ENCODE measurements around the gene FOXO3. TPM values are rescaled to one million over a fixed set of nuclear protein-coding genes. Genes with fewer than 3 reads are reported as not detected.

FOXO3 gene
- total and polyA plus RNA-seq, 2 experiments from 2014 or later = 19.7 to 36.6 TPM

- no peak overlapping the region for H3K27ac ChIP-seq
- H2AFZ ChIP-seq = no peak overlapping the region
- peaks cover 4% of the 10 kb centered on the region; the same call in 1 of the 2 replicates for H4K20me1 ChIP-seq (ENCODE audit: insufficient read depth)
- no peak for TF ChIP-seq EZH2 (IDR thresholded peaks at IDR 0.05; ENCODE audit: insufficient read depth, poor library complexity, severe bottlenecking)
- no peak for TF ChIP-seq EZH2phosphoT487 (IDR thresholded peaks at IDR 0.05; ENCODE audit: insufficient read depth, low read depth)
- no peaks in the 10 kb centered on the region for H3K9me2 ChIP-seq (ENCODE audit: insufficient read depth)
- WGBS, 2 experiments (ENCODE audit: low coverage in 1 of 2, low lambda C conversion rate in 2 of 2, missing lambda C conversion rate in 2 of 2) = 93 to 100% methylated on average over 1 of the region's 1 CpG
- H3K4me3 ChIP-seq = no peak overlapping the region
- H3K4me2 ChIP-seq (ENCODE audit: unreplicated experiment) = no peak overlapping the region
- H3K27me3 ChIP-seq (replicated peaks; ENCODE audit: insufficient read depth) = no peaks in the 10 kb centered on the region
- no peaks in the 10 kb centered on the region for H3K36me3 ChIP-seq (ENCODE audit: low read depth)
- no peaks in the 10 kb centered on the region for H3K4me1 ChIP-seq (ENCODE audit: insufficient read depth)
- in situ Hi-C loops (cut with MboI) = no loop called here
- no peaks in the 10 kb centered on the region for H3K9me3 ChIP-seq (ENCODE audit: low read depth)
- peaks cover 100% of the 10 kb centered on the region for H3K79me2 ChIP-seq (ENCODE audit: insufficient read depth)
- H3K9ac ChIP-seq = no peak overlapping the region
- no peak for DNase-seq
- no peaks in the 10 kb centered on the region for H3F3A ChIP-seq (ENCODE audit: insufficient read depth)
Measured at GRCh38 chr6:108637963-108638362, 77.2 kb downstream of the FOXO3 start.

- Histone ChIP-seq H3K36me3 (ENCODE audit: low read depth) (no peaks in the 10 kb centered on the region), H3K9me3 (ENCODE audit: low read depth) (no peaks in the 10 kb centered on the region), H3F3A (ENCODE audit: insufficient read depth) (no peaks in the 10 kb centered on the region), H3K79me2 (ENCODE audit: insufficient read depth) (peaks cover 100% of the 10 kb centered on the region), H3K9ac (no peak overlapping the region), H3K4me3 (no peak overlapping the region), H3K27ac (no peak overlapping the region), H4K20me1 (ENCODE audit: insufficient read depth) (0 out of 2 replicates have a peak, but pooled peaks cover under 1% of the 10 kb centered on the region), H3K4me1 (ENCODE audit: insufficient read depth) (no peaks in the 10 kb centered on the region), H3K4me2 (ENCODE audit: unreplicated experiment) (no peak overlapping the region), H3K27me3 (replicated peaks; ENCODE audit: insufficient read depth) (no peaks in the 10 kb centered on the region), H3K9me2 (ENCODE audit: insufficient read depth) (no peaks in the 10 kb centered on the region), H2AFZ (no peak overlapping the region)
- in situ Hi-C loops (cut with MboI) = no loop called here
- 88 to 100% methylated on average over 2 of the region's 2 CpGs for WGBS, 2 experiments (ENCODE audit: low coverage in 1 of 2, low lambda C conversion rate in 2 of 2, missing lambda C conversion rate in 2 of 2)
- TF ChIP-seq EZH2phosphoT487 (IDR thresholded peaks at IDR 0.05; ENCODE audit: insufficient read depth, low read depth) (no peak), EZH2 (IDR thresholded peaks at IDR 0.05; ENCODE audit: insufficient read depth, poor library complexity, severe bottlenecking) (no peak)
- DNase-seq = no peak
Measured at GRCh38 chr6:108638993-108639392, 78.3 kb downstream of the FOXO3 start.

GRCh38 chr6:108640104-108640503 is 79.4 kb downstream of the FOXO3 start:
- DNase-seq = no peak
- Histone ChIP-seq H3K4me3 (no peak overlapping the region), H2AFZ (no peak overlapping the region), H3K79me2 (ENCODE audit: insufficient read depth) (peaks cover 100% of the 10 kb centered on the region), H3K9me2 (ENCODE audit: insufficient read depth) (no peaks in the 10 kb centered on the region), H3K9ac (no peak overlapping the region), H3K27ac (no peak overlapping the region), H3F3A (ENCODE audit: insufficient read depth) (no peaks in the 10 kb centered on the region), H3K4me1 (ENCODE audit: insufficient read depth) (no peaks in the 10 kb centered on the region), H3K36me3 (ENCODE audit: low read depth) (no peaks in the 10 kb centered on the region), H3K9me3 (ENCODE audit: low read depth) (no peaks in the 10 kb centered on the region), H3K4me2 (ENCODE audit: unreplicated experiment) (no peak overlapping the region), H3K27me3 (replicated peaks; ENCODE audit: insufficient read depth) (no peaks in the 10 kb centered on the region), H4K20me1 (ENCODE audit: insufficient read depth) (no peaks in the 10 kb centered on the region)
- TF ChIP-seq EZH2 (IDR thresholded peaks at IDR 0.05; ENCODE audit: insufficient read depth, poor library complexity, severe bottlenecking) = no peak
- TF ChIP-seq EZH2phosphoT487 (IDR thresholded peaks at IDR 0.05; ENCODE audit: insufficient read depth, low read depth) = no peak
- 92 to 98% methylated on average over 2 of the region's 2 CpGs for WGBS, 2 experiments (ENCODE audit: low coverage in 1 of 2, low lambda C conversion rate in 2 of 2, missing lambda C conversion rate in 2 of 2)
- in situ Hi-C loops (cut with MboI) = no loop called here

- Histone ChIP-seq H3K9me2 (ENCODE audit: insufficient read depth) (no peaks in the 10 kb centered on the region), H3K4me1 (ENCODE audit: insufficient read depth) (peaks cover 3% of the 10 kb centered on the region; the same call in 1 of the 2 replicates), H3K4me2 (ENCODE audit: unreplicated experiment) (no peak overlapping the region), H2AFZ (no peak overlapping the region), H4K20me1 (ENCODE audit: insufficient read depth) (no peaks in the 10 kb centered on the region), H3K9me3 (ENCODE audit: low read depth) (no peaks in the 10 kb centered on the region), H3K4me3 (no peak overlapping the region), H3K27me3 (replicated peaks; ENCODE audit: insufficient read depth) (no peaks in the 10 kb centered on the region), H3K79me2 (ENCODE audit: insufficient read depth) (peaks cover 100% of the 10 kb centered on the region), H3K36me3 (ENCODE audit: low read depth) (no peaks in the 10 kb centered on the region), H3K9ac (no peak overlapping the region), H3F3A (ENCODE audit: insufficient read depth) (no peaks in the 10 kb centered on the region), H3K27ac (no peak overlapping the region)
- DNase-seq = no peak
- WGBS, 2 experiments (ENCODE audit: low coverage in 1 of 2, low lambda C conversion rate in 2 of 2, missing lambda C conversion rate in 2 of 2) = 96 to 100% methylated on average over 1 of the region's 1 CpG
- no peak for TF ChIP-seq EZH2phosphoT487 (IDR thresholded peaks at IDR 0.05; ENCODE audit: insufficient read depth, low read depth)
- no peak for TF ChIP-seq EZH2 (IDR thresholded peaks at IDR 0.05; ENCODE audit: insufficient read depth, poor library complexity, severe bottlenecking)
- in situ Hi-C loops (cut with MboI) = no loop called here
Measured at GRCh38 chr6:108643184-108643583, 82.5 kb downstream of the FOXO3 start.

GRCh38 chr6:108644252-108644651 is 83.5 kb downstream of the FOXO3 start:
- WGBS, 2 experiments (ENCODE audit: low coverage in 1 of 2, low lambda C conversion rate in 2 of 2, missing lambda C conversion rate in 2 of 2) = 81% methylated on average over 4 of the region's 4 CpGs
- H3K79me2 ChIP-seq (ENCODE audit: insufficient read depth) = peaks cover 100% of the 10 kb centered on the region
- peaks cover 3% of the 10 kb centered on the region; the same call in 1 of the 2 replicates for H3K4me1 ChIP-seq (ENCODE audit: insufficient read depth)
- H3K9ac ChIP-seq = no peak overlapping the region
- no peak overlapping the region for H3K4me3 ChIP-seq
- in situ Hi-C loops (cut with MboI) = no loop called here
- H3K4me2 ChIP-seq (ENCODE audit: unreplicated experiment) = no peak overlapping the region
- no peaks in the 10 kb centered on the region for H3K36me3 ChIP-seq (ENCODE audit: low read depth)
- no peak for DNase-seq
- H4K20me1 ChIP-seq (ENCODE audit: insufficient read depth) = no peaks in the 10 kb centered on the region
- no peaks in the 10 kb centered on the region for H3K27me3 ChIP-seq (replicated peaks; ENCODE audit: insufficient read depth)
- H3K27ac ChIP-seq = no peak overlapping the region
- H3F3A ChIP-seq (ENCODE audit: insufficient read depth) = no peaks in the 10 kb centered on the region
- H3K9me3 ChIP-seq (ENCODE audit: low read depth) = no peaks in the 10 kb centered on the region
- H3K9me2 ChIP-seq (ENCODE audit: insufficient read depth) = no peaks in the 10 kb centered on the region
- H2AFZ ChIP-seq = no peak overlapping the region
- no peak for TF ChIP-seq EZH2phosphoT487 (IDR thresholded peaks at IDR 0.05; ENCODE audit: insufficient read depth, low read depth)
- no peak for TF ChIP-seq EZH2 (IDR thresholded peaks at IDR 0.05; ENCODE audit: insufficient read depth, poor library complexity, severe bottlenecking)

All from GM23248 (cell line).